HL-60/S4 (cell line): ENCODE measurements around the gene FHIT.

Experiments used
- in situ Hi-C: fragments of 300-500 bp; cut with MboI; formaldehyde crosslinking; loops from 2 replicates; pipeline ENCODE4 v1.14.3; 2022; ENCODE audit warnings: low sequenced_read_pairs

FHIT gene

GRCh38 chr3:59798372-59799086 is 1452.7 kb downstream of the FHIT start:
- in situ Hi-C loops, result no loop called here

- in situ Hi-C loops, result no loop called here
These were observed 1453.7 kb downstream of the FHIT start for GRCh38 chr3:59797533-59797932.

GRCh38 chr3:59796456-59796855 is 1454.8 kb downstream of the FHIT start:
- in situ Hi-C loops, result no loop called here

GRCh38 chr3:59795756-59796155 is 1455.5 kb downstream of the FHIT start:
- in situ Hi-C loops, result no loop called here

GRCh38 chr3:59793976-59794375 is 1457.3 kb downstream of the FHIT start:
- in situ Hi-C loops, result no loop called here

GRCh38 chr3:59791774-59792308 is 1459.4 kb downstream of the FHIT start:
- in situ Hi-C loops, result no loop called here

- in situ Hi-C loops, result no loop called here
These were observed 1461.0 kb downstream of the FHIT start for GRCh38 chr3:59790241-59790640.

GRCh38 chr3:59788801-59789200 is 1462.5 kb downstream of the FHIT start:
- in situ Hi-C loops, result no loop called here

GRCh38 chr3:59788133-59788532 is 1463.1 kb downstream of the FHIT start:
- in situ Hi-C loops, result no loop called here

GRCh38 chr3:59786374-59786773 is 1464.9 kb downstream of the FHIT start:
- in situ Hi-C loops, result no loop called here

GRCh38 chr3:59784164-59784563 is 1467.1 kb downstream of the FHIT start:
- in situ Hi-C loops, result no loop called here

- in situ Hi-C loops, result no loop called here
These were observed 1467.7 kb downstream of the FHIT start for GRCh38 chr3:59783468-59783988.

GRCh38 chr3:59782664-59783063 is 1468.6 kb downstream of the FHIT start:
- in situ Hi-C loops, result no loop called here

- in situ Hi-C loops, result no loop called here
These were observed 1471.0 kb downstream of the FHIT start for GRCh38 chr3:59780209-59780608.

GRCh38 chr3:59779260-59779659 is 1472.0 kb downstream of the FHIT start:
- in situ Hi-C loops, result no loop called here

- in situ Hi-C loops, result no loop called here
These were observed 1473.6 kb downstream of the FHIT start for GRCh38 chr3:59777667-59778077.

- in situ Hi-C loops, result no loop called here
These were observed 1474.2 kb downstream of the FHIT start for GRCh38 chr3:59777066-59777465.

- in situ Hi-C loops, result no loop called here
These were observed 1475.4 kb downstream of the FHIT start for GRCh38 chr3:59775761-59776325.

GRCh38 chr3:59775106-59775505 is 1476.1 kb downstream of the FHIT start:
- in situ Hi-C loops, result no loop called here

GRCh38 chr3:59774634-59775033 is 1476.6 kb downstream of the FHIT start:
- in situ Hi-C loops, result no loop called here

GRCh38 chr3:59774000-59774399 is 1477.3 kb downstream of the FHIT start:
- in situ Hi-C loops, result no loop called here
